ENCODE data around the gene ARHGEF12.

The ARHGEF12 gene

DNA sequence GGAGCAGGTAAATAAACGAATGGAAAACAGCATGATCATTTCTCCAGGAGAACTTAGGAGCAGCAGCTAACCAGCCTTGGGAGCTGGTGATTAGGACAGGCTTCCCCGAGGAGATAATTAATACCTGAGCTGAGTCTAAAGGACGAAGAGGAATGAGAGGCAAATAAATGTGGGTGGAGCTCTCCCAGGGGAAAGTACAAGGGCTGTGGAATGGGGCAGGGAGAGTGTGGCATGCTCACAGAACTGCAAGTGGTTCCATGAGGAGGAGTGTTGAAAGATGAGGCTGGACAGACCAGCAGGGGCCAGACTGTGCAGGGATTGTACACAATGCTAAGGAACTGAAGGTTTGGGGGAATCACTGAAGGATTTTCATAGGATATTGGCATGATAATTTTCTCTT, 25.3 kb upstream of the ARHGEF12 start:
- no peak for DNase-seq (ENCODE audit: extremely low spot score)
- POLR2A ChIA-PET: no interaction called here
- TF ChIP-seq ZNF384 (IDR thresholded peaks at IDR 0.05) (no peak), SP1 (IDR thresholded peaks at IDR 0.05) (no peak), FOXK2 (IDR thresholded peaks at IDR 0.05) (no peak), ELF4 (IDR thresholded peaks at IDR 0.05) (no peak), FOXM1 (IDR thresholded peaks at IDR 0.05; ENCODE audit: borderline replicate concordance) (no peak), TARDBP (IDR thresholded peaks at IDR 0.05) (no peak), CTBP1 (IDR thresholded peaks at IDR 0.05; ENCODE audit: borderline replicate concordance) (no peak), NFRKB (IDR thresholded peaks at IDR 0.05) (no peak), ARNT (IDR thresholded peaks at IDR 0.05) (no peak), LEF1 (IDR thresholded peaks at IDR 0.05; ENCODE audit: borderline replicate concordance) (no peak), HDGF (IDR thresholded peaks at IDR 0.05; ENCODE audit: borderline replicate concordance) (no peak), SUZ12 (IDR thresholded peaks at IDR 0.05) (no peak), L3MBTL2 (conservative IDR thresholded peaks at IDR 0.05) (no peak), BHLHE40 (IDR thresholded peaks at IDR 0.05; ENCODE audit: borderline replicate concordance) (no peak)
- TF ChIP-seq, protein P1, sequence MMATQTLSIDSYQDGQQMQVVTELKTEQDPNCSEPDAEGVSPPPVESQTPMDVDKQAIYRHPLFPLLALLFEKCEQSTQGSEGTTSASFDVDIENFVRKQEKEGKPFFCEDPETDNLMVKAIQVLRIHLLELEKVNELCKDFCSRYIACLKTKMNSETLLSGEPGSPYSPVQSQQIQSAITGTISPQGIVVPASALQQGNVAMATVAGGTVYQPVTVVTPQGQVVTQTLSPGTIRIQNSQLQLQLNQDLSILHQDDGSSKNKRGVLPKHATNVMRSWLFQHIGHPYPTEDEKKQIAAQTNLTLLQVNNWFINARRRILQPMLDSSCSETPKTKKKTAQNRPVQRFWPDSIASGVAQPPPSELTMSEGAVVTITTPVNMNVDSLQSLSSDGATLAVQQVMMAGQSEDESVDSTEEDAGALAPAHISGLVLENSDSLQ (IDR thresholded peaks at IDR 0.05): no peak
- CTCF ChIA-PET: no interaction called here

DNA sequence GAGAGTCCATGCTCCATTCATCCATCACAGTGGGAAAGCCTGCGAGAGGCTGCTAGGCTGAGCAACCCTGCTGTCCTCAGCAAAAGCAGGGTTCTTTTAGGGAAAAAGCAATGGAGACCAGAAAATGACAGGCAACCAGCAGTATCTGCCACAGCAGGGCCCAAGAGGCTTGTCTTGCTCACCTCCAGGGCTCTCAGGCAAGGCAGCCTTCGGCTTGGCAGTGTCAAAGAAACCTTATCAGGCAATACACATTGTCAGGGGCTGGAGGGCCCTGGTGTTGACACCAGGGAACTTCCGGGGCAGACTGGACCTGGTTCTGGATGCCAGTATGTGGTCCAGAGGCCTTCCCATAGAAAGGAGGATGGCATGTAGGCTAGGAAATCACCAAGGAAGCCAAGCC, 21.4 kb upstream of the ARHGEF12 start:
- TF ChIP-seq ELF4 (IDR thresholded peaks at IDR 0.05): no peak
- no peak for TF ChIP-seq NFRKB (IDR thresholded peaks at IDR 0.05)
- no peak for TF ChIP-seq TARDBP (IDR thresholded peaks at IDR 0.05)
- TF ChIP-seq SUZ12 (IDR thresholded peaks at IDR 0.05): no peak
- no peak for TF ChIP-seq FOXM1 (IDR thresholded peaks at IDR 0.05; ENCODE audit: borderline replicate concordance)
- no peak for TF ChIP-seq SP1 (IDR thresholded peaks at IDR 0.05)
- TF ChIP-seq L3MBTL2 (conservative IDR thresholded peaks at IDR 0.05): no peak
- TF ChIP-seq ARNT (IDR thresholded peaks at IDR 0.05): no peak
- no peak for TF ChIP-seq FOXK2 (IDR thresholded peaks at IDR 0.05)
- CTCF ChIA-PET: interaction anchor here (1.0 kb wide), 1 partner anchor 85 kb away, joined by 5 read pairs; no protein-coding TSS in a partner anchor
- POLR2A ChIA-PET: interaction anchor here (1.1 kb wide), 1 partner anchor 20 kb away, joined by 3 read pairs; no protein-coding TSS in a partner anchor
- no peak for DNase-seq (ENCODE audit: extremely low spot score)

DNA sequence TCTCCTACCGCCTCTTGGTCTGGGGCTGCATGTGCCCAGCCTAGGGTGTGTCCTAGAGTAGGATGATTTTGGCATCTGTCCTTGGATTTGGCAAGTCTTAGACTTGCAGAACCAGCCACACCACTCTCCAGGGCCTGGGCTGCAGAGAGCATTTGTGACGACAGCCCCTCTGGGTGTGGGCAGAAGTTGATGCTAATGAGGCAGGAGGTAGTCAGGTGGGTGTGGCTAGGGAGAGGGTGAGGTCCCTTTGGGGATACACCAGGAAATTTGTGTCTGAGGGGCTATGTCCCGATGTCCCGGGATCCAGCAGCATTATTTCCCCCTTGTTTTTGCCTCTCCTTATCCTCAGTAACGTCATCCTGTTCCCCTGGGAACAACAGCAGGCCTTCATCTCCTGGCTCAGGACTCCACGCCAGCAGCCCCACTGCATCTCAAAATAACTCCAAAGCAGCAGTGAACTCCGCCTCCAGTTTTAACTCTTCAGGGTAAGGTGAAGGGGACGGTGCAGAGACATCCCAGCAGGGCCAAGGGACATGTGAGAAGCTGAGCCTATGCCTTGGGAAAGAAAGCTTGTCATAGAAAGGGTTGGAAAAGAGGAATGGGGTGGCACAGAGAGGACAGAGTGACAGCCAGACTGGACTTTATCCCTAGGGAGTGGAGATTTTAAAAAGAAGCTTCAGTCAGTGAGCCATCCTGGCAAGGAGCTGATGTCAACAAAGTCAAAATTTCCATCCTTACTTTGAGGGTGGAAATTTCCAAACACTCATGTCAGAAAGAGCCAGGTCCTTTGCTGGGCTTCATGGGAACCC, 19.1 kb upstream of the ARHGEF12 start:
- TF ChIP-seq ELF4 (IDR thresholded peaks at IDR 0.05) (no peak), FOXA1 (IDR thresholded peaks at IDR 0.05) (no peak), CTBP1 (IDR thresholded peaks at IDR 0.05; ENCODE audit: borderline replicate concordance) (no peak), ZNF384 (IDR thresholded peaks at IDR 0.05) (no peak), SP1 (IDR thresholded peaks at IDR 0.05) (no peak), SUZ12 (IDR thresholded peaks at IDR 0.05) (no peak), FOXK2 (IDR thresholded peaks at IDR 0.05) (no peak), ARNT (IDR thresholded peaks at IDR 0.05) (no peak), FOXM1 (IDR thresholded peaks at IDR 0.05; ENCODE audit: borderline replicate concordance) (no peak)
- TF ChIP-seq, protein P1 (IDR thresholded peaks at IDR 0.05): no peak
- ChIA-PET CTCF (interaction anchor here (0.8 to 1.5 kb wide), 4 partner anchors 10 to 124 kb away, joined by 3 to 6 read pairs (median 3); no protein-coding TSS in a partner anchor), POLR2A (no interaction called here)
- DNase-seq (ENCODE audit: extremely low spot score): no peak

DNA sequence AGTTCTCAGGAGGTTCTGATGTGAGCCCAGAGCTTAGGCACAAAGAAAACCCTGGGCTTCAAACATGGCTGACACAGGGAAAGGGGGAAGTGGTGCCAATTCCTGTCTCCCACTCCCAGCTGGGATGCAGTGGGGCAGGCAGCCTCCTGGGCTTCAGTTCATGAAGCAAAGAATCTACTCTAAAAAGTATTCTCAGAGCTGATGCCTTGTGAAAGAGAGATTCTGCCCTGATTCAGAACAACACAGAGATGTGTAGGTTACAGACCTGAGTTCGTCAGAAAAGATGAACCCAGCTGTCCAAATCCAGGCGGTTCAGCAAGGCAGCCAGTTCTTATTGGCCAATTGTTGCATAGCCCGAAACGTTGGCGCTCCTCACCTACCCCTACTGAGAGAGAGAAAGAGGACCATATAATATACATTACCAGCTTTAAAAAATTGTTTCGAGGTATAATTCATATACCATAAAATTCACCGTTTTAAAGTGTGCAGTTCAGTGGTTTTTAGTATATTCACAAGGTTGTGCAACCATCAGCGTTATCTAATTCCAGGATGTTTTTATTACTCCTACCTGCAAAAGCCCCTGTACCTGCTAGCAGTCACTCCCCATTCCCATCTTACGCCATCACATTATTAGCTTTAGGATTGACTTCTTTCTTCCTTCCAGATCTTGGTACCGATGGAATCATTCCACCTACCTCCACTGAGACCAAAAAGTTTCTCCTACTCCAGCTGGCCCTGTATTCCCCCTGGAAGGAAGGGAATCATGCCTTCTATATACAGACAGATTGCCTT, 18.3 kb upstream of the ARHGEF12 start:
- no peak for DNase-seq (ENCODE audit: extremely low spot score)
- POLR2A ChIA-PET: no interaction called here
- CTCF ChIA-PET: interaction anchor here (0.8 to 1.5 kb wide), 4 partner anchors 11 to 125 kb away, joined by 3 to 6 read pairs (median 3); no protein-coding TSS in a partner anchor
- TF ChIP-seq LEF1 (IDR thresholded peaks at IDR 0.05; ENCODE audit: borderline replicate concordance) (no peak), SP1 (IDR thresholded peaks at IDR 0.05) (no peak), TARDBP (IDR thresholded peaks at IDR 0.05) (no peak), SUZ12 (IDR thresholded peaks at IDR 0.05) (no peak), ELF4 (IDR thresholded peaks at IDR 0.05) (no peak), FOXK2 (IDR thresholded peaks at IDR 0.05) (no peak), L3MBTL2 (conservative IDR thresholded peaks at IDR 0.05) (no peak), NFRKB (IDR thresholded peaks at IDR 0.05) (no peak), FOXA1 (IDR thresholded peaks at IDR 0.05) (no peak), FOXM1 (IDR thresholded peaks at IDR 0.05; ENCODE audit: borderline replicate concordance) (no peak)

DNA sequence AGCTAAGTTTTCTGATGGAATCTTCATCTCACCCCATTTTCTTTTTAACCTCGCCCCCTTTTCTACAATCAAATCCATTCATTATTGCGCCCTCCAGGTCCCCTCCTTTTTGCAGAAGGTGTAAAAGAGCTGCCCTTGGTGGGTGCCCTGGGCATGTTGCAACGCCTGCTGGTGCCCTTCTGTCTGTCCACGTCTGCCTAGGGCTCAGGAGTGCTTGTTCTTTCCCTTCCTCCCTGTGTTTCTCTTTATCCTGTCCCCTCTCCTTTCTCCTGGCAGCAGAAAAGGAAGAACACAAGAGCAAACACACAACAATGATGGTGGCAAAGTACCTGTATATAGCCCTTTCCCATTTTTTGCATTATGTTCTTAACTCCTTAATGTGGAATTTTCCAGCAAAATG, 17.3 kb upstream of the ARHGEF12 start:
- POLR2A ChIA-PET: no interaction called here
- TF ChIP-seq FOXA1 (IDR thresholded peaks at IDR 0.05) (no peak), CTBP1 (IDR thresholded peaks at IDR 0.05; ENCODE audit: borderline replicate concordance) (no peak), SUZ12 (IDR thresholded peaks at IDR 0.05) (no peak), HDGF (IDR thresholded peaks at IDR 0.05; ENCODE audit: borderline replicate concordance) (no peak), ZNF384 (IDR thresholded peaks at IDR 0.05) (no peak), FOXM1 (IDR thresholded peaks at IDR 0.05; ENCODE audit: borderline replicate concordance) (no peak), ELF4 (IDR thresholded peaks at IDR 0.05) (no peak), BHLHE40 (IDR thresholded peaks at IDR 0.05; ENCODE audit: borderline replicate concordance) (no peak)
- TF ChIP-seq, protein P1 (IDR thresholded peaks at IDR 0.05): no peak
- CTCF ChIA-PET: no interaction called here
- DNase-seq (ENCODE audit: extremely low spot score): no peak
